Cortex of kidney (tissue), 1 donor: Measurements from ENCODE around the gene ADCY9.
"Not testable (repeated sequence)": the region's sequence is repeated elsewhere in the genome, so short reads cannot be mapped to it uniquely, and the experiment has no call there.

Experiments used
- DNase-seq: peaks from one replicate; lab custom pipeline; 2025; lab: John Stamatoyannopoulos, UW

Gene ADCY9

DNA sequence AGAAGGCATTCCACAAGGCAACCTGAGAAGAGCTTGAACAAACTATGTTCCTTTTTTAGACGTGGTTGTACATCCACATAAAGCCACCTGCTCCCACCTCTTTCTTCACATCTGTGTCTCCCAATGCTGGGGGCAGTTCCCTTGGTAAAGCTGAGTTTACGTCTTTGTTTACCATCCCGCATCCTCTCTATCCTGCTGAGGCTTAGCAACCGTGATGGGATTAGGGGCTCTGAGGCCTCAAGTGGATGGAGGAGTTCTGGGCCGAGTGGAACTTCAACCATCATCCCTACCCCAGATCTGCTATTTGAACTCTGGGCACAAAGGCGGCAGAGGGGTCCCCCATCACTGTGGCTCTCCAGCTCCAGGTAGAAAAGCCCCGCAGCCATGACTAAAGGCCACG lies 141.5 kb downstream of the ADCY9 start:
- no peak for DNase-seq

DNA sequence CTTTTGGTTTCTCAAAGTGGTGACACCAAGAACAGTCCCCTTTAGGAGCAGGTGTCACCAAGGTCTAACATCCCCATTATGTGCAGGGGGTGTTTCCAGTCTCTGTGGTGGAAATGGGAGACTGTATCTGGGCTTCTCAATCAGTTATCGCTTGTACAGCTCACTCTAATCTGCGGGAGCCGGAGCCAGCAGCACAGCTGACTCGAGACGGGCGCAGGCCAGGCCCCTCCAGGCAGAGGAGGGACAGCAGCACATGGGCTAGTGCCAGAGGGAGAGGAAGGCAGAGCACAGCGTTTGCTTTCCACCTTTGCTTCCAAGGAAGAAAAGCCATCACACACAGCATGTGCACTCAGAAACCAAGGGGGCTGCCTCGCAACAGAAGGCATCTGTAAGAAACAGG lies 144.5 kb downstream of the ADCY9 start:
- no peak for DNase-seq

DNA sequence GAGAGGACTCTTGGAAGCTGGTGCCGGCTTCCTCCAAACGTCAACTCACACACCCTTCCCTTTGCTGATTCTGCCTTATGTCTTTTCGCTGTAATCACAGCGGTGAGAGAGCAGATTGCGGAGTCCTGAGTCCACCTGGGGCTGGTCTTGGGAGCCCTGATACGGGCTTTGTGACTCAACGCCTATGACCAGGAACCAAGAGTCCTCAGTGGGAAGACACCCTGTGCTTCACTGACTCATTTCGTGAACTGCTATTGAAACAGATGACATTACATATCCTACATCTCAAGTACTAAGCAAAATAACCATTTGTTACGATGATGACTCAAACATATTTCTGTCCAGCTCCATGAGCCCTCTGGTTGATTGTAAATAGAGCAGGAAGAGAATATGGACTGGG lies 145.0 kb downstream of the ADCY9 start:
- DNase-seq, result no peak

DNA sequence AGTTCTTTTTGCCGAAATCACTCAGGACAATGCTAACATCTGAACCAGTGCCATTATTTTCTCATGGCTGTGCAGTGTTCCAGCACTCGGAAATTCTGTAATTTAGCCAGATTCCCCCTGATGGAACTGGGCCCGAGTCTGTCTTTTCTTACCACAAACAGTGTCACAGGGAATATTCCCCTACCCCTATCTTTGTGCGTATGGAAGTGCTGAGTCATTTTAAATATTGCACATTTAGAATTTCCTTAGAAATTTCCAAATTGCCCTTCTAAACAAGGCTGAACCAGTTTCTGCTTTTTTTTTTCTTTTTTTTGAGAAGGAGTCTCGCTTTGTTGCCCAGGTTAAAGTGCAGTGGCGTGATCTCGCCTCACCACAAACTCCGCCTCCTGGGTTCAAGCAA lies 147.7 kb downstream of the ADCY9 start:
- no peak for DNase-seq

DNA sequence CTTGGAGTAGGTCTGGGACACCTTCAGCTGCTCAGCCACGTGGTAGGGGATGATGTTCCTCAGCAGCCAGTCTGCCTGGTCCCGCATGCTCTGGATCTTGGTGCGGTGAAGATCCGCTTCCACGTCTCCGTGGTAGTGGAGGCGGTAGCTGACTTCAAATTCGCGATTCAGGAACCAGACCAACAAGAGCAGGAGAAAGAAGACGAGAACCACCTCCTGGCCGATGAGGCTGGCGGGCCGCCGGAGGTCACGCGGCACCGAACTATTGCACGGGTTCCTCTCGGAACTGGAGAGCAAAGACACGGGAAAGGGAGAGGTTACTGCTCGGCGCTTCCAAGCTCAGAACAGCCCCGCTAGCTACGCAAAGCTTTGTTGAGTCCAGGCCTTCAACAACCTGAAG lies 149.6 kb downstream of the ADCY9 start:
- DNase-seq, result no peak

DNA sequence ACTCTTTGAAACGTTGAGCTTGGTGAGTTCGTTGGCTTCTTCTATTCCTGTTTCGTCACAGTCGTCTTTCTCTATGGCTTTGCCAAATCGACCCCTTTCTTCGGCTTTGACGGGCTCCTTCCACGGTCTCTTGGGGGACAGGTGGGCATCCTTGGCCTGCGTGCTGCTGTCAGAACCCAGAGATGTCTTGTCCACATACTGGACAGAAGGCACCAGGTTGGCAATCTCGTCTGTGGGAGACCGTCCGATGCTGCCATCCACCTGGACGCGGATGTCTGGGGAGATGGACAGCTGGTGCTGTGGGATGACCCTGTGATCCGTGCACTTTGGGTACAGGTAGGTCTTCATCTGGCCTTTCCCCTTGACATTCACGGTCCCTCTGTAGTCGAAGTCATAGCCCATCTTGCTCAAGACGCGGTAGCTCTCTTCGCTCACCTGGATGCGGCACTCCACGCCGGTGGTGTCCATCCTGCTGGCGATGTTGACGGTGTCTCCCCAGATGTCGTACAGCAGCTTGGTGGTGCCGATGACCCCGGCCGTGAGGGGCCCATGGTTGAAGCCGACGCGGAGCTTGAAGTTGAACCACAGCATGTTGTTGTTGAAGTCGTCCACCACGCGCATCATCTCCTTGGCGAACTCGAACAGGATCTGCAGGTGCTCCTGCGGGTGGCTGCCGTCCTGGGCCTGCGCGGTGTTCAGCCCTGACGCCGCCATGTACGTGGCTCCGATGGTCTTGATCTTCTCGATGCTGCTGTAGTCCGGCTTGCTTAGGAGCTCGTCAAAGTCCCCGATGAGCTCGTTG lies 150.3 kb downstream of the ADCY9 start:
- no peak for DNase-seq

DNA sequence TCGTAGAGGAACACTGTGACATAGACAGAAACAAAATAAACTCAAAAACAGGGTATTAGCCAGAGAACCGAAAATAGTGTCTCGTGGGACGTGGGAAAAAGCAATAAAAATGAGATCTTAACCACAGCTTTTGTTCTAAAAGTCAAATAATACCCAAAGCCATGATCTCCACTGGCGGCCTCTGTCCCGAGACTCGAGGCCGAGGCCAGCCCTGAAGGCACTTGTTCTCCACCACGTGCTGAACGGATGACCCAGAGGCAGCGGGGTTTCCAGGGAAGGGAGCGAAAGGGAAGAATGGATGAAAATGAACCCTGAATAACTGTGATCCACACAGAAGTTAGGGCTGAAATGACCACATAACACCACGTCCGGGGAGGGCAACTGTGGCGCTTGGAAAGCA lies 150.9 kb downstream of the ADCY9 start:
- no peak for DNase-seq

DNA sequence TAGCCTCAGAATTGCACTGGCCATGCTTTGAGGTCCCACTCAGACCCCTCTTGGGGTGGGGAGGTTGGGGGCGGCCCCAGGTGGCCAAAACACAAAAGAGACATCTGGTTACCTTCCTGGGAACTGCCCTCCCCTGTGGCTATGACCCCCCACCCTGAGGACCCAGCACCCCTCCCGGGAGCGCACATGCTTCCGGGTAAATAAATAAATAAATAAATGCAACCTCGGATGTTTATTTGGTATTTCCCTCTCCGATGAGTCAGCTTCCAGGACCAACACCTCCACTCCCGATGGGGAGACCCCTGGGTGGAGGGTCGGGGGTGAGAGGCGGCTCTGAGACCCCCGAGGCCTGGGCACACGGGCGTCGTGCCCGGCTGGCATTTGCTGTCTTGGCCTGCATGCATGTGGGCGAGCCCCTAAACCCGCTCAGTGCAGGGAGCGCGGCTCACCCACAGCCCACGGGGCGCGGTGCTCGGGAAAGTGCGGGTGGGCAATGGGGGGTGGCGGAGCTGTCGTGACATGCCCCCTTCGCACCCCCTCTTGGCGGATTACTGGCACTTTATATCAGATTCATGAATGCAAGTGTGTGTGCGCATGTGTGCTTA lies 151.5 kb downstream of the ADCY9 start:
- DNase-seq, result no peak

DNA sequence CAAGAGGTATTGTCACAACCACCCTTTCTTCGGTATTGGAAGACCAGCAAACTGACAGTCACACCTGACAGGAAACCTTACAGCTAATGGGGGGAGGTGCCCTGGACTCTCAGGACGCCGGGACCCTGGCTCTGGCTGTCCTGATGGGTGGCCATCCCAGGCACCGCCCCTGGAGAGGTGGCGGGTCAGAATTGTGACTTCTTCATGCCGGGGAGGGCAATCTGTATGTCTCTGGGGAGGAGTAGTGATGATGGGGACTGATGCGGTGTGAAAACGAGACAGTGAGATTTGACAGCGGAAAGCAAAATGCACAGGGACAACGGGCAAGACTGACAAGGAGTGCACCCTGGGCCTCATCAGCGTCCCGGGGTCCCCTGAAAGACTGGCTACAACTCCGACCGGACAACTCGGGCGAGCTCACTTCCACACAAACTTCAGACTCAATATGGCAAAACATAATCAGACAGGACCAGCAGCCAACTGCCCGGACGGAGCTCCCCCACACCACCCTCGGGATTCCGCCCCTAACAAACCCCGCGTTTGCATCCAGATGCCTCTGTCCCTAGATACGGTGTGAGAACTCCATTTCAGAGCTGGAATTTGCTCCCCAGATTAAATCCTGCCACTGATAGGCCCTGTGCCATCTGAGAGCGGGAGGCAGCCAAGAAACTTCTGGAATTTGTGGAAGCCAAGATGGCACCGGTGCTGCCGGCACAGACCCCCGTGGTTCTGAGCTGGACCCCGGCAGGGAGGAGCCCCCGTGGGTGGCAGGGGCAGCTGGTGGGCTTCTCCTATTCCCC lies 152.2 kb downstream of the ADCY9 start:
- no peak for DNase-seq

DNA sequence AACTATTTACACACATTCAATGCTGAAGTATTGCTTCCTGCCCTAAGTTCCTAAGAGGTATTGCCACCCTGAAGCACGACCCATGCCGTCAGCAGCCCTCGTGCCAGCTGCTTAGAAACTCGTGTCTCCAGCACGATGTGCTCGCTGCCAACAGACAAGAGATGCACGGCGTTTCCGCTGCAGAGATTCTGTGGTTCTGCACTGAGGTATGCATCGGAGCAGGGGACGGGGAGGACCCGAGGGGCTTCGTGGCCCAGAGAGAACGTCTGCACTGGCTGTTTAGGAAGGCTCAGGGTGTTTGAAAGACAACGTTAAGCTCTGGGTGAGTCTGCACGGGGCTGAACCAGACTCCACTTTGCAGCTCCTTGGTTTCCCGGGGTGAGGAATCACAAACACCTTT lies 153.0 kb downstream of the ADCY9 start:
- no peak for DNase-seq

DNA sequence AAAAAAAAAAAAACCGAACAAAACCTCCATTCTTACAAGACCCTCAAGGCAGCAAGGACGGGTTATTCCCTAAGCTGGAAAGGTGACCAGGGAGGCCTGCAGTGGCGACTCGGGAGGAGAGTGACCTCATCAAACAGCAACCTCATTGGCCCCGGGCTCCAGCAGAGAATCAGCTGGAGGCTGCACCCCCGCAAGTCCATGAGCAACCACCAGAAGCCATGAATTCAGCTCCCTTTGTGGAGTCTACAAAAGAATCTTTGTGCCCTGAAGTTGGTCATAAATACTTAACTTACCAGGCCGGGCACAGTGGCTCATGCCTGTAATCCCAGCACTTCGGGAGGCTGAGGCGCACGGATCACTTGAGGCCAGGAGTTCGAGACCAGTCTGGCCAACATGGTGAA lies 154.8 kb downstream of the ADCY9 start:
- no peak for DNase-seq

DNA sequence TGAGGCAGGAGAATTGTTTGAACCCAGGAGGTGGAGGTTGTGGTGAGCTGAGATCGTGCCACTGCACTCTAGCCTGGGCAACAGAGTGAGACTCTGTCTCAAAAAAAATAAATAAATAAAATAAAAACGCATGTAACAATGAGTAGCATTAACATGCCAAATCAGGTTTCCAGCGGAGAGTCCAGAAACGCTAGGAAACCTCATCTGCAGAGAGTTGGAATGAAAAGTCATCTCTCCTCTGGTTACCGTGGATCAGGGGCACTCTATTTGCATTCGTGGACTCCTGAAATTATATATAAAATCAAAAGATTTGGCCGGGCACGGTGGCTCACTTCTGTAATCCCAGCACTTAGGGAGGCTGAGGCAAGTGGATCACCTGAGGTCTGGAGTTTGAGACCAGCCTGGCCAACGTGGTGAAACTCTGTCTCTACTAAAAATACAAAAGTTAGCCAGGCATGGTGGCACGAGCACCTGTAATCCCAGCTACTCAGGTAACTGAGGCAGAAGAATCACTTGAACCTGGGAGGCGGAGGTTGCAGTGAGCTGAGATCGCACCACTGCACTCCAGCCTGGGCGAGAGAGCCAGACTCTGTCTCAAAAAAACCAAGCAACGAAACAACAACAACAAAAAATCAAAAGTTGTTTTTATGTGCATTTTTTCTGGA lies 156.2 kb downstream of the ADCY9 start:
- DNase-seq, result not testable (repeated sequence)

DNA sequence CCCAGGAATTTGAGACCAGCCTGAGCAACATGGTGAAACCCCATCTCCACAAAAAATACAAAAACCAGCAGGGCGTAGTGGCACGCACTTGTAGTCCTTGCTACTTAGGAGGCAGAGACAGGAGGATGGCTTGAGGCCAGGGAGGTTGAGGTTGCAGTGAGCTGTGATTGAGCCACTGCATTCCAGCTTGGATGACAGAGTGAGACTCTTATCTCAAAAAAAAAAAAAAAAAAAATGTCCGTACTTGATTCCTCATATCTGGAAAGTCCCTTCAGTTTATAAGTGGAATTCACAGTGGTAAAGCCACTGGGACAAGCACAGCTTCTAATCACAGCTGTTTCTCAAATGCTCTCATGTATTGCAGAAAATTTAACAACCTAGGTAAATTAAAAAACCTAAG lies 157.1 kb downstream of the ADCY9 start:
- DNase-seq, result no peak

DNA sequence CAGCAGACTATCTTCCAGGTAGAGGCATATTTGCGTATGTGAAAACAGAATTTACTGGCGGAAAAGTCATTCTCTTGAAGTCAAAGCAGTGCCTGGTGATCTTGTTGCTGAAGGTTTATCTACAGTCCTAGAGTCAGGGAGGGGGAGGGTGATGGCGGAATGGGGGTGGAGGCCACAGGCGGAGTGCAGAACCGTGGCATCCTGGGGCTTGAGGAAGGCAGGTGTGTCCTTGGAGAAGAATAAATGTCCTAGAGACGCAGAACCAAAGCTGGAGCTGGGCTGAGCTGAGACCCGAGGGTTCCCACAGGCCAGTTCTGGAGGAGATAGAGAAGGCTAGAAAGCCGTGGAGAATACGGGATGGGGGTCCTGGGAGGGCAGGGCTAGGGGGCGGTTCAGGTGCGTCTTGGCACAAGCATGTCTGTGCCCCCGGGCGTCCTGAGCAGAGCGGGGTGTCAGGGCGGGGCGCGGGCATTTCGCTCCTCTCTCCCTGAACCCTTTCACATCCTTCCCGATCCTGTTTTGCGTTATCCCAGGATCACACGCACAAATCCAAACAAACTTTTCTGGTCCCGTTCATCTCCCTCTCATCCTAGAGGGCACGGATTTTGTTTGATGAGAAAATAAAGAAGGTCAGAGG lies 158.8 kb downstream of the ADCY9 start:
- DNase-seq, result no peak

DNA sequence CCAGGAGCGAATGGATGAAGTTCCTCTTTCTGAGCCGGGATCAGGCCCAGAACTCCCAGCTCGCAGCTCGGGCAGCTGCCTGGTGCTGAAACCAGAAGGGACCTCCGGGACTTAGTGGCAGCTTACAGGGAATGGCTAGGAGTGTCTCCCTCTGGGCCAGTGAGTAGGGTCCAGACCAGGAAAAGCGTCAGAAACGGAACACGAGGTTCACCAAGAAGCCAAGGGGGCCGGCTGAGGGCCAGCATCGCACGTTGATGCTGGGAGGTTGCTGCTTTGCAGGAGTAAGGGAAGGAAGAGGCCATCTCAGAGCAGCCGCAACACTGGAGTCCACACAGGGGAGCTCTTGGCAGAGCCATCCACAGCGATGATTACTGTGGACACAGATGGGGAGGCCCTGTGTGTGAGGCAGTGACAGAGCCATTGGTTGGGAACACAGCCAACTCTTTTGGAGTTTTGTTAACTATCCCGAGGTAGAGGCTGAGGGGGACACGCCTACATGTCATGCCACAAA lies 161.8 kb downstream of the ADCY9 start:
- DNase-seq, result no peak

DNA sequence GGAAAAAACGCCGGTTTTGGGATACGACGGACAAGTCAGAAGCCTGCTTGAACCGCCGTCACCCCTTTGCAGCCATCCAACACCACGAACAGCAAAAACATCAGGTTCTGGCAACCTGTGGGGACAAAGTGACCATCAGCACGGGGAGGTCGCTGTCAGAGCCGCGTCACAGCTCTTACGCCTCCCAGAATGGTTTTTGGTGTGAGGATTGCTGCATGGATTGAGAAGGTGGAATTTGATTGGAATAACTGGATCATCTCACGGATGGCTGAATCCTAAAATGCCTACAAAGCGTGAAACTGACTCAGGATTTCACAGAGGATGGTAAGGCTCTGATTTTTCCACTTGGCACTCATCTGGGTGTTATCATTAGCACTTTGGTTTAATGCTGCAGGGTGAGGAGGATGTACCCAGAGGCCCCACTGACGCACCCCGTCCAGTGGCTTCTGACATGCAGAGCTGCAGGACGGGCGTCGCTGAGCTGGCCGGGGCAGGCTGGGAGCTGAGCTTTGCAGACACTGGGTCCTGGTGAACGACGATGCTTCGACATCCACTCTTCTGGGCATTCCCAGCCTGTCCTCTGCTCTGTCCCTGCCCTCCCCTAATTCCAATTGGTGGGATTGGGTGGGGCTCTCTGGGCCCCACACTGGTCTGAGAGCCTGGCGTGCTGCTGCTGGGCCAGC lies 162.4 kb downstream of the ADCY9 start:
- no peak for DNase-seq

DNA sequence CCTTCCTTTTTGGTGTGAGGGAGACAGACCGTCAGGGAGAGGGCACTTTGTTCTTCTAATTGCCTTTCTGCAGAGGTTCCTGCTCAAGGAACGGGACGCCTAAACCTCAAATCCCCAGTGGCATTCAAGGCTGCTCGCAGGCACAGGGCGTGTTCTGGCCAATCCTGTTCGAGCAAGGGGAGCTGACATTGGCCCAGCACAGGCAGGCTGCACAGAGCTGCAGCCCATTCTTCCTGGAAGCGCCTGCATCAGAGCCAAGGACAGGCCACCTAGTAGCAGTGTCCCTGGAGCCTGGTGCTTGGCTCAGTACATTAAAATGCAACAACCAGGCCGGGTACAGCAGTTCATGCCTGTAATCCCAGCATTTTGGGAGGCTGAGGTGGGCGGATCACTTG lies 163.5 kb downstream of the ADCY9 start:
- no peak for DNase-seq

DNA sequence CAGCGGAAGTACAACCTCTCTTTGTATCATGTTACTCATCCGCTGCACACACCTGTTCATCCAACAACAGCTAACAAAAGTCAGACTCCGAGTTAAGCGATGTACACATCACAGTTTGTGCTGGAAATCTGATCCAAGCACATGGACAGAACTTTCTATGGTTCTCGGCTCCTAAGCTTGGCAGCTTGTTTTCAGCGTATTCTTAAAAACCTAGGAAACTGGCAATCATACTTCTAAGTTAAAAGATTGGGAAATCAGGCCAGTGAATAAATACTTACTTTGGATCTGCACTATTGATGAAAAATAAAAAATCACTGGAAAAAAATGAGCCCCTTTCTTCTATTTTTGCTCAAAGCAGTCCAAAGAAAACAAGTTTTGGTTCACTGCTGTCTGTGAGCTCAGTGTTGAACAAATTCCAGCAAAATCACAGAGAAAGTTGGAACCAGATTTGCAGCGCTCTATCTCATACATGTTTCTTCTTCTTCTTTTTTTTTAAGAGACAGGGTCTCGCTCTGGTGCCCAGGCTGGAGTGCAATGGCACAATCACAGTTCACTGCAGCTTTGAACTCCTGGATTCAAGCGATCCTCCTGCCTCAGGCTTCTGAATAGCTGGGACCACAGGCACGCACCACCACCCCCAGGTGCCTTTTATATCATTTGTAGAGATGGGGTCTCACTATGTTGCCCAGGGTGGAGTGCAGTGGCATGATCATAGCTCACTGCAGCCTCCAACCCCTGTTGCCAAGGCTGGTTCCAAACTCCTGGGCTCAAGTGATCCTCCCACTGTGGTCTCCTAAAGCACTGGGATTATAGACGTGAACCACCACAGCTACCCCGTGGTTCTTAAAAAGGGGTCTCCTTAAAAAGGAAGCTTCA lies 164.1 kb downstream of the ADCY9 start:
- no peak for DNase-seq

DNA sequence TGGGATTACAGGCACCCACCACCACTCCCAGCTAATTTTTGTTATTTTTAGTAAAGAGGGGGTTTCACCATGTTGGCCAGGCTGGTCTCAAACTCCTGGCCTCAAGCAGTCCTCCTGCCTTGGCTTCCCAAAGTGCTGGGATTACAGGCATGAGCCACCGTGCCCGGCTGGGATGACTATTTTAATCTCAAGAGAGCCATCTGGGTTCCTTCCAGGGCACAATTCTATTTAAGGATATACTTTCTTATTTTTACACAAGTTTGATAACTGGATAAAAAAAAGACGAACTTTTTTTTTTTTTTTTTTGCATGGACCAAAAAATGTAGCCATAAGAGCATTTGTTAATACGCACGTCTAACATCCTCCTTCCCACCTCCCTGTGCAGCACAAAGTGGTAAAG lies 164.9 kb downstream of the ADCY9 start:
- DNase-seq, result not testable (repeated sequence)
